Heart left ventricle (tissue), 13 donors: ENCODE data around the gene DPP9.

Source experiments
- POLR2A ChIP-seq, 2 donors: fragments of 450-650 bp; IDR thresholded peaks; one replicate each; pipeline ENCODE4 v1.6.1; 2017; ENCODE audit warnings: antibody characterized with exemption in 2 of 2, mild to moderate bottlenecking in 2 of 2, moderate library complexity in 2 of 2
- TF ChIP-seq, protein P1 (sequence below), 12 donors: fragments of 200-600 bp; sonication (generic) in 4 of 12; IDR thresholded peaks; one replicate each; pipeline versions ENCODE4 v1.5.0 to v1.8.0; 2018 to 2022; ENCODE audit warnings: antibody characterized with exemption in 12 of 12, mild to moderate bottlenecking in 5 of 12
- donor health status: ischemic (EF 13 %, LVEDD 7.1; RV severe dilation, severe dysfunction).
- donor health status: DM: no; HTN: yes; CAD: no.
- donor health status: DM: no; HTN: no; CAD: no.
- donor health status: ischemic (EF 25% LVEDD 6.9; RV normal size, moderate dysfunction).
- donor health status: ischemic (EF 25% LVEDD 5.7; RV mildly dilated, moderate dysfunction).
- donor health status: ischemic (EF 35%, LVEDD 5.7; RV mildly dilated, moderate dysfunction).
- donor health status: nonischemic (EF 11% LVEDD 7.7; RV severe dilation, severe dysfunction).
- donor health status: DM: yes; HTN: yes; CAD: no.
- donor health status: PGD.
- donor health status: ischemic (EF 29% LVEDD 5.4; RV normal size, mild dysfunction).
- donor health status: nonischemic (EF 23%, LVEDD 6.1; RV moderate dilation, normal function).

DNA sequence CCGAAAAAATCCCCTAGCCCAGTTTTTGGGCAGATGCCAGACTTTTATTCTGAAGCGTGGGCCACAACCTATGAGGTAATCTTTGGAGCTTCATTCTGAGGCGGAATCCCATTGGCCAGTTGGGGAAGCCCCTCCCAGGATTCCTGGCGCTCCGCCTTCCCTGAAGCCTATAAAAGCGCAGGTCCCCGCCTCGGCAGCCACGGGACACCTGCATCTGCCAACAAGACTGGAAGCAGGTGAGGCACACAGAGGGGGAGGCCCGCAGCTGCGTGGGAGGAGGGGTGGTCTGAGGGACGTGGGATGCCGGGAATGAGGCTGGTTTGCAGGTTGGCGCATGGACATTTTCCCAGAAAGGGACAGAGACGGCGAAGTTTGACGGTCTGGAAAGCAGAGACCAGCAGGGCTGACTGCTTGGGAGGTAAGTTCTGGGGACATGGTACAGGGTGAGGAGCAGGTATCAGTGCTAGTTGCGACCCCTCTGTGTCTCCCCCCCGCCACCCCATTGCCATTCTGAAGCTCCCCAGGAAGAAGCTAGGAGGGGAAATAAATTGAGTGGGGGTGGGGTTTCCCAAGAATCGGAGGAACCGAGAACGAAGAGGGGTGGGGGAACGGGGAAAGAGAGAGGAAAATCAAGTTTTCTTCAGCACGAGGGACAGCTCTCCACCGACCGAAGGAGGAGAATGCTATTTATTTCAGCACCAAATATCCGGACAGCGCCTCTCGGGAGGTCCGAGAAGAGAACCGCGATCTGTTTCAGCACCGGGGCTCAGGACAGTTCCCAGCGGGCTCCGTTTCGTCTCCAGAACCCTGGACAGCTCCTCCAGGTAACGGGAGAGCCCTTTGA lies 45.5 kb upstream of the DPP9 start:
- TF ChIP-seq, protein P1, sequence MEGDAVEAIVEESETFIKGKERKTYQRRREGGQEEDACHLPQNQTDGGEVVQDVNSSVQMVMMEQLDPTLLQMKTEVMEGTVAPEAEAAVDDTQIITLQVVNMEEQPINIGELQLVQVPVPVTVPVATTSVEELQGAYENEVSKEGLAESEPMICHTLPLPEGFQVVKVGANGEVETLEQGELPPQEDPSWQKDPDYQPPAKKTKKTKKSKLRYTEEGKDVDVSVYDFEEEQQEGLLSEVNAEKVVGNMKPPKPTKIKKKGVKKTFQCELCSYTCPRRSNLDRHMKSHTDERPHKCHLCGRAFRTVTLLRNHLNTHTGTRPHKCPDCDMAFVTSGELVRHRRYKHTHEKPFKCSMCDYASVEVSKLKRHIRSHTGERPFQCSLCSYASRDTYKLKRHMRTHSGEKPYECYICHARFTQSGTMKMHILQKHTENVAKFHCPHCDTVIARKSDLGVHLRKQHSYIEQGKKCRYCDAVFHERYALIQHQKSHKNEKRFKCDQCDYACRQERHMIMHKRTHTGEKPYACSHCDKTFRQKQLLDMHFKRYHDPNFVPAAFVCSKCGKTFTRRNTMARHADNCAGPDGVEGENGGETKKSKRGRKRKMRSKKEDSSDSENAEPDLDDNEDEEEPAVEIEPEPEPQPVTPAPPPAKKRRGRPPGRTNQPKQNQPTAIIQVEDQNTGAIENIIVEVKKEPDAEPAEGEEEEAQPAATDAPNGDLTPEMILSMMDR (IDR thresholded peaks at IDR 0.05) = no peak
- TF ChIP-seq POLR2A (IDR thresholded peaks at IDR 0.05) = no peak
